GM19239 (cell line): Measurements from ENCODE around the gene SSH3.
"Not testable (repeated sequence)": the region's sequence is repeated elsewhere in the genome, so short reads cannot be mapped to it uniquely, and the experiment has no call there.

Source experiments
- DNase-seq: peaks from one replicate; pipeline ENCODE4 v3.0.0; 2011; ENCODE audit warnings: low spot score; ENCODE audit not compliant: insufficient read length
- FAIRE-seq: peaks from 2 replicates; lab custom pipeline; 2011; peaks lifted over from hg19 to GRCh38; lab: Jason Lieb, UNC

Gene SSH3

GRCh38 chr11:67308031-67308866 is 4.9 kb downstream of the SSH3 start:
- DNase-seq (no peak), FAIRE-seq (no peak)

DNA sequence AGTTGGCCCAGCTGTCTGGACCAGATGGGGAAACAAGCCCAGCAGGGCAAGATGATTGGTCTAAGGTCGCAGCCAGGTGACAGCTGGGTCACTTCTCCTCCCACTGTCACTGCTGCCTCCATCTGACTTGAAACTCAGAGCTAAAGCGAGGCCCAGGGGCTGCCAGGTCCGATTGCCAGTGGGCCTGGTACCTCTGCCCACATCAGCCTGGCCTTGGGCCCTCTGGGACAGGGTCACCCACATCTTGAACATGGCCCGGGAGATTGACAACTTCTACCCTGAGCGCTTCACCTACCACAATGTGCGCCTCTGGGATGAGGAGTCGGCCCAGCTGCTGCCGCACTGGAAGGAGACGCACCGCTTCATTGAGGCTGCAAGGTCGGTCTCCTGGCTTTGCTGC is 5.8 kb downstream of the SSH3 start:
- DNase-seq, result no peak
- FAIRE-seq, result no peak

GRCh38 chr11:67309661-67310061 is 6.3 kb downstream of the SSH3 start:
- no peak for FAIRE-seq

GRCh38 chr11:67310246-67311050 is 7.1 kb downstream of the SSH3 start:
- DNase-seq (no peak), FAIRE-seq (no peak)

More at GRCh38 chr11:67309661-67310061, 6.3 kb downstream of the SSH3 start:
- DNase-seq, result no peak

DNA sequence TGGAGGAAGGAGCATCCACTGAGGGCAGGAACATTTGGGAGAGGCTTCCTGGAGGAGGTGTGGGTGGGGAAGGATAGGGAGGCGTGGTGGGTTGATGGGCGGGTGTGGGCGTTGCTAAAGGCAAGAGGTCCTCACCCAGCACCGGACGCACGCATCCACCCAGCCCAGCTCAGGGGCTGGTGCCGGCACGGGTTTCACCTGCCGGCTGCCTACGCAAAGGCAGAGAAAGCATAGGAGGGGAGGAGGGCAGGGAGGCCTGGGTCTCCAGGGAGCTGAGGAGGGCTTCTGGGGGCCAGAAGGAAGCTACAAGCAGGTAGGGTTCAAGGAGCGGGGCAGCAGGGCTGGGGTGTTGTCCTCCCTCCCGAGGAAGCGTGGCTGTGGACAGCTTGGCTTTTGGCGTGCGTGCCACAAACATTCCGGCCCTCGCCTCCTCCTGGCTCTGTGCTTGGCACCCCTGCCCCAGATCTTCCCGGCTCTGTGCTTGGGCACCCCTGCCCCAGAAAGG is 7.8 kb downstream of the SSH3 start:
- DNase-seq (no peak), FAIRE-seq (no peak)

DNA sequence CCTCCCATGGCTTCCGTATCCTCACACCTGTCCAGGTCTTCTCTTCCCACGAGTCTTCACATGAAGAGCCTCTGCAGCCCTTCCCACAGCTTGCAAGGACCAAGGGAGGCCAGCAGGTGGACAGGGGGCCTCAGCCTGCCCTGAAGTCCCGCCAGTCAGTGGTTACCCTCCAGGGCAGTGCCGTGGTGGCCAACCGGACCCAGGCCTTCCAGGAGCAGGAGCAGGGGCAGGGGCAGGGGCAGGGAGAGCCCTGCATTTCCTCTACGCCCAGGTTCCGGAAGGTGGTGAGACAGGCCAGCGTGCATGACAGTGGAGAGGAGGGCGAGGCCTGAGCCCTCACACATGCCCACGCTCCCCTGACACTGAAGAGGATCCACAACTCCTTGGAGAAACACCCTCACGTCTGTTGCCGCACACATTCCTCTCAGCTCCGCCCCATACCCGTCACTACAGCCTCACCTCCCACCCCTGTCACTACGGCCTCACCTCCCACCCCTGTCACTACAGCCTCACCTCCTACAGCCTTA is 8.3 kb downstream of the SSH3 start:
- FAIRE-seq, result no peak
- DNase-seq, result no peak

DNA sequence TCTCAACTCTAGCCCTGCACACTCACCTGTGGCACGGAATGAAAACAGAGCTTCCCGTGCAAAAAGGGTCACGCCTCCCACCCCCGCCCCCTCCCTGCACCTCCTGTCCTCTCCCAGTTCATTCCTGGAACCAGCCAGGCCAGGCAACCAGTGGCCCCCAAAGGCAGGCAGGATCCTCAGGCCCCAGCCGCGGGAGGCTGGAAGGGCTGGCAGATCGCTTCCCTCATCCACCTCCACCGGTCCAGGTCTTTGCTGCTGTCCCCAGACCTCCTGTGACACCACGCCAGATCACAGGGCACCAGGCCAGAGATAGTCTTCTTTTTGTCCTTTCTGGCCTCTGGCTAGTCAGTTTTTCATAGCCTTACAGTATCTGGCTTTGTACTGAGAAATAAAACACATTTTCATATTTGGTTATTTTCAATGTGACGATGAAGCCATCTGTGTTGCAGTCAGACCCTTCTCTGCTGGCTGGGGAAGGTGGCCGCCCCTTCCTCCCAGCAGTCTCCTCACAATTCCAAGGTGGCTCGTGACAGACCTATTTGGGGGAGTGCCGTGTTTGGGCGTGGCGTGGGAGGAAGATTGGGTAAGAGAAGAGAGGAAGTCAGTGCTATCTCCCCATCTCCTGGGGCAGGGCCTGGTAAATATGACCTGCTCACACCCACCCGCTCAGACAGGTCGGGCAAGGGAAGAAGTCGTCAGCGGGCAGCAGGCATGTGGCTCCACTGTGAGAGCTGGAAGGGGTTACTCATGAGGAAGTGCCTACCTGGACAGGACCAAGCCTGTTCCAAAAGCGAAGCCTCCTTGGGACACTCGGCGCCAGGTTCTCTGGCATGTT is 9.1 kb downstream of the SSH3 start:
- FAIRE-seq, result no peak
- no peak for DNase-seq

DNA sequence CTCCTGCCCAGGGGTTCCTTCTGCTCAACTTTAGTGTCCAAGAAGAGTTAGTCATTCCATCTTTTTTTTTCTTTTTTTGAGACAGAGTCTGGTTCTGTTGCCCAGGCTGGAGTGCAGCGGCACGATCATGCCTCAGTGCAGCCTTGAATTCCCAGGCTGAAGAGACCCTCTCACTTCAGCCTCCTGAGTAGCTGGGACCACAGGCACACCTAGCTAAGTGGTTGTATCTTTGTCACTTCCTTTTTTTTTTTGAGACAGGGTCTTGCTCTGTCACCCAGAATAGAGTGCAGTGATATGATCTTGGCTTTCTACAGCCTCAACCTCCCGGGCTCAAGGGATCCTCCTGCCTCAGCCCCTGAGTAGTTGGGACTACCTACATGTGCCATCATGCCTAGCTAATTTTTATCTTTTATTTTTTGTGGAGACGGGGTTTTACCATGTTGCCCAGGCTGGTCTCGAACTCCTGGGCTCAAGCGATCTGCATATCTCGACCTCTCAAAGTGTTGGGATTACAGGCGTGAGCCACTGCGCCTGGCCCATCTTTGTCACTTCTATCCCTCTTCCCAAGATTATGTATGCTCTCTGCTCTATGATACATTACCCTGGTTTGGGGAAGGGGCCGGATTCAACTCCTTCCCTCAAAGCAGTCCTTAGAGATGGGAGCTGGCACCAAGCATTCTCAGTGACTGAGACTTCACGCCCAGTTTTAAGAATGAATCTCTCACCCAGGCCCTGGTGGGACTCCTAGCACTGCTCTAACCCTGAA is 10.0 kb downstream of the SSH3 start:
- FAIRE-seq, result no peak
- no peak for DNase-seq

- no peak for DNase-seq
- no peak for FAIRE-seq
Measured at GRCh38 chr11:67314218-67314617, 10.9 kb downstream of the SSH3 start.

DNA sequence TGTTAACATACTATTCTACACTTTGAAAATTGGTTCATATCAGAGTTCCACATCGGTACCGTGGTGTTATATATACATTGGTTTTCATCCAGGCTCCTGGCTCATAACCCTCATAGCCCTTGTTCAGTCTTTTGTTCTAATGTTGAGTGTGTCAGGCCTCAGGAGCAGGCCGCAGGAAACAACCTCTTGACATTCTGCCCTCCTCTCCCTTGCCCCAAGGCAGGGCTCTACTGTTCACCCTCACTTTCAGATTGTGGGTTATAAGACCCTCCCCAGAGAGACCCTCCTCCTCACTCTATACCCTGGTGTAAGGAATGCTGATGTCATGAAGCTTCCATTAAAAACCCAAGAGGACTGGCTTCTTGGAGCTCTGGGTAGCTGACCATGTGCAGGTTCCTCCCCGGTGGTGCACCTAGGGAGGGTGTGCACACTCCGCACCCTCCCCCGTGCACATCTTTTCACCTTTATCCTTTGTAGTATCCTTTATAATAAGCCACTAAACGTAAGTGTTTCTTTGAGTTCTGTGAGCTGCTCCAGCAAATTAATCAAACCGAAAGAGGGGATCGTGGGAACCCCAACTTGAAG is 12.1 kb downstream of the SSH3 start:
- no peak for DNase-seq
- no peak for FAIRE-seq

GRCh38 chr11:67316882-67317204 is 13.5 kb downstream of the SSH3 start:
- no peak for FAIRE-seq
- DNase-seq, result no peak

DNA sequence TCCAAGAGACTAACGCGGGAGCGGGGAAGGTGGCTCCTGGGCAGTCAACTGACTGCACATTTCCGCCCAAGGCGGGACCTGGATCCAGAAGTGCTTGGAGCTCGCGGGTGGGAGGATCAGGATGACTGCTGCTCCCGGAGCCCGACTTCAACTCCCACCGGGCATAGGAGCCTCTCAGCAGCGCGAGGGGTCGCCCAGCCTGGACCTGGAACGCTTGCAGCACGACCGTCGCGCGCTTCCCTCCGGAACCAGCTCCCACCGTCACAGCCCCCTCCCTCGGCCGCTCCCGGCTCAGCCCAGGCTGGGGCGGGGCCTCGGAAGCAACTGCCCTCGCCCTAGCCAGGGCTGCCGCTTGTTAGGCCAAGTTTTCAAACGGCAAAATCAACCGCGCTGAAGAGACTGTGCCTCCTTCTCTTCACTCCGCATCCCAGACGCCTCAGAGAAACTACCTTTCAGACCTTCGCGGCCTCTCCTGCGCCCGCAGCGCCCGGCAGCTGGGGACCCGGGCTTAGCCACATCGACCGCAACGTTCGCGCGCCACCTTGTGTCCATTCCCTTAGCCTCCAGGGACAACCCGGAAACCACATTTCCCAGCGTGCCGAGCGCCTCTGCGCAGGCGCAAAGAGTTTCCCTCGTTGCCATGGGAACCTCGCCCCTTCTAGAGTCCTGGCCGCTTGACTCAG is 14.0 kb downstream of the SSH3 start:
- DNase-seq (peak; percentile 98), FAIRE-seq (peak; percentile 96)

- no peak for DNase-seq
- no peak for FAIRE-seq
Measured at GRCh38 chr11:67317888-67318555, 14.7 kb downstream of the SSH3 start.

- not testable (repeated sequence) for DNase-seq, FAIRE-seq
Measured at GRCh38 chr11:67318876-67319275, 15.5 kb downstream of the SSH3 start.

DNA sequence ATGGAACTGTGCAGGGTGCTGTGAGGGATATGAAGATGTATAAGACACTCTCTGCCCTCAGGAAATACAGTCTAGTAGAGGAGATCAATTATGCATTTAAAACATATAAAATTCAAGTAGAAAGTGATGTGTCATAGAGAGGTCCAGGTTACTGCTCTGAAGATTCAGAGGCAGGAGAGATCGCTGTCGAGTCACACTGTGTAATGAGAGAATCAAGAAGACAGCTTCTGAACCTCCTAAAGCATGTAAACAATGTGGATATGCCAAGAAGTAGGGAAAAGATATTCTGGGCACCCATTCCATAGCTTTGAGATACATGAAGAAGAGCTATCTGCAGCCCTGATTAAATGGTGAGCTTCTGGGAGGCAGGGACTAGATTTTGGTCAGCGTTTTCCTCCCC is 16.7 kb downstream of the SSH3 start:
- DNase-seq, result no peak

GRCh38 chr11:67320691-67321090 is 17.4 kb downstream of the SSH3 start:
- FAIRE-seq (no peak), DNase-seq (no peak)

More for the DNA sequence above, 16.7 kb downstream of the SSH3 start:
- no peak for FAIRE-seq

- DNase-seq (no peak), FAIRE-seq (no peak)
Measured at GRCh38 chr11:67321313-67321871, 18.1 kb downstream of the SSH3 start.

- FAIRE-seq, result no peak
- DNase-seq, result no peak
Measured at GRCh38 chr11:67322049-67322448, 18.7 kb downstream of the SSH3 start.
